ENCODE data around the gene PROM1. TPM values are rescaled to one million over a fixed set of nuclear protein-coding genes. Genes with fewer than 3 reads are reported as not detected.

Gene PROM1
- total RNA-seq, 1 experiment from 2014 or later: 65.1 TPM

DNA sequence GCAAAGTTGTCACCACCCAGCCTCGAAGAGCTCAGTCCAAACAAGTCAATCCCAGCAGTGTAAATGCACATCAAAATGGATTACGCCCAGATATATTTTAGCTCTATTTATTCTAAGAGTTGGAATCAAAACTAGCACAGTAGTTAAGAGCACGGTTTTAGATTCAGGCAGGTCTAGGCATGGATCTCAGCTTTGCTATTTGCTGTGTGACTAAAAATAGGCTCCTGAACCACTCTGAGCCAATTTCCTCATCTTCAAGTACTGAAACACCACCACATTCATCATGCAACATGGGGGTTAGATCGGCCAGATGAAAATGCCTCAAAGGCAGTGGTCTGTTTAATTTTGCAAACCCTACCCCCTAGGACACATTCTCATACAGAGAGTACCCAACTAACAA, 65.0 kb downstream of the PROM1 start (continued):
- TF ChIP-seq, protein P1, sequence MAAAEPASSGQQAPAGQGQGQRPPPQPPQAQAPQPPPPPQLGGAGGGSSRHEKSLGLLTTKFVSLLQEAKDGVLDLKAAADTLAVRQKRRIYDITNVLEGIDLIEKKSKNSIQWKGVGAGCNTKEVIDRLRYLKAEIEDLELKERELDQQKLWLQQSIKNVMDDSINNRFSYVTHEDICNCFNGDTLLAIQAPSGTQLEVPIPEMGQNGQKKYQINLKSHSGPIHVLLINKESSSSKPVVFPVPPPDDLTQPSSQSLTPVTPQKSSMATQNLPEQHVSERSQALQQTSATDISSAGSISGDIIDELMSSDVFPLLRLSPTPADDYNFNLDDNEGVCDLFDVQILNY (CRISPR knock-in tag; IDR thresholded peaks at IDR 0.05): no peak
- TF ChIP-seq, protein P2, sequence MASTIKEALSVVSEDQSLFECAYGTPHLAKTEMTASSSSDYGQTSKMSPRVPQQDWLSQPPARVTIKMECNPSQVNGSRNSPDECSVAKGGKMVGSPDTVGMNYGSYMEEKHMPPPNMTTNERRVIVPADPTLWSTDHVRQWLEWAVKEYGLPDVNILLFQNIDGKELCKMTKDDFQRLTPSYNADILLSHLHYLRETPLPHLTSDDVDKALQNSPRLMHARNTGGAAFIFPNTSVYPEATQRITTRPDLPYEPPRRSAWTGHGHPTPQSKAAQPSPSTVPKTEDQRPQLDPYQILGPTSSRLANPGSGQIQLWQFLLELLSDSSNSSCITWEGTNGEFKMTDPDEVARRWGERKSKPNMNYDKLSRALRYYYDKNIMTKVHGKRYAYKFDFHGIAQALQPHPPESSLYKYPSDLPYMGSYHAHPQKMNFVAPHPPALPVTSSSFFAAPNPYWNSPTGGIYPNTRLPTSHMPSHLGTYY (CRISPR knock-in tag; IDR thresholded peaks at IDR 0.05): no peak

DNA sequence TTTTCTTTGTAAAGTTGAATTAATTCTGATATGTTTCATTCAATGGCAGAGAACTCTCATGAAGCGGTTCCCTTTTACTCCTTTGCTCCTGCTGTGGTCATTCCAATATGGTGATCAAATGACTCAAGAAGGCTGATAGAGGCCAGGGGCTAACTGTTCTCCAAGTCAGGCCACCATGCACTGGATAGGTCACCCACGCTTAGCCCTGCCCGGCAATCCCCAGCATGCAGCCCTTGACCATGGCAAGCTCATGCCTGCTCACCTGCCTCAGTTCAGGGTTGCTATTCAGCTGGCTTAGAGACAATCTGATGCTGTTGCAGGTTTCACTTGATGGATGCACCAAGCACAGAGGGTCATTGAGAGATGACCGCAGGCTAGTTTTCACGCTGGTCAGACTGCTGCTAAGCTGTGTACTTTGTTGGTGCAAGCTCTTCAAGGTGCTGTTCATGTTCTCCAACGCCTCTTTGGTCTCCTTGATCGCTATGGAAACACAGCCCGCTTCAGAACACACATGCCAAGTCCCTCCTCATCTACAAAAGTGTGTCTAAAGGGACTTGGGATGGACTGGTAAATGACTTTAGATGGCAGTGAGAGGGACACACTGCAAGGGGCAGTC, 65.7 kb downstream of the PROM1 start:
- ATAC-seq: no peak
- H3K4me3 Mint-ChIP-seq: no peak overlapping the region
- H3K4me1 Mint-ChIP-seq: no peaks in the 10 kb centered on the region
- no peaks in the 10 kb centered on the region for H3K27me3 Mint-ChIP-seq (ENCODE audit: low read depth)
- H3K9me3 Mint-ChIP-seq: no peaks in the 10 kb centered on the region
- TF ChIP-seq, protein P3, sequence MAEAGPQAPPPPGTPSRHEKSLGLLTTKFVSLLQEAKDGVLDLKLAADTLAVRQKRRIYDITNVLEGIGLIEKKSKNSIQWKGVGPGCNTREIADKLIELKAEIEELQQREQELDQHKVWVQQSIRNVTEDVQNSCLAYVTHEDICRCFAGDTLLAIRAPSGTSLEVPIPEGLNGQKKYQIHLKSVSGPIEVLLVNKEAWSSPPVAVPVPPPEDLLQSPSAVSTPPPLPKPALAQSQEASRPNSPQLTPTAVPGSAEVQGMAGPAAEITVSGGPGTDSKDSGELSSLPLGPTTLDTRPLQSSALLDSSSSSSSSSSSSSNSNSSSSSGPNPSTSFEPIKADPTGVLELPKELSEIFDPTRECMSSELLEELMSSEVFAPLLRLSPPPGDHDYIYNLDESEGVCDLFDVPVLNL (CRISPR knock-in tag; IDR thresholded peaks at IDR 0.05; ENCODE audit: borderline replicate concordance, low read depth): no peak
- TF ChIP-seq FOXJ3 (CRISPR knock-in tag; IDR thresholded peaks at IDR 0.05; ENCODE audit: borderline replicate concordance): no peak
- TF ChIP-seq CBFB (CRISPR knock-in tag; IDR thresholded peaks at IDR 0.05; ENCODE audit: low read depth): no peak
- DNase-seq (ENCODE audit: low spot score): no peak
- POLR2A ChIA-PET: no interaction called here
- H3K27ac Mint-ChIP-seq: no peak overlapping the region
- peaks cover 54% of the 10 kb centered on the region for H3K36me3 Mint-ChIP-seq
- CTCF ChIA-PET: interaction anchor here (1.4 to 1.6 kb wide), 3 partner anchors 11 to 247 kb away, joined by 3 read pairs; no protein-coding TSS in a partner anchor

DNA sequence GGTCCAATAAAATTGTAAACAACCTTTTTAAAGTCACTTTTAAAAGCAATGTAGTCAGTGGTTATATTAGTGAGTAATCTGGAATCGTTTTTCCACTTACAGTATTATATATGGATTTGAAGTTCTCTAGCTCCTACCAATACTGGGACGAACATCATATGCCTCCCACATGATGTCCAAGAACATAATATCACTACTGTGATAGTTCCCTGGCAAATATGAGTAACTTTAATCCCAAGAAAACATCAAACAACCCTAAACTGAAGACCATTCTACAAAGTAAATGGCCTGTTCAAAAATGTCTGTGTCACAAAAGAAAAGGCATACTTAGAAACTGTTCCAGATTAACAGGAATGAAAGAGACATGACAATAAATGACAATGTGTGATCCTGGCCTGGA, 67.3 kb downstream of the PROM1 start:
- DNase-seq (ENCODE audit: low spot score): no peak
- H3K27ac Mint-ChIP-seq: no peak overlapping the region
- no peaks in the 10 kb centered on the region for H3K9me3 Mint-ChIP-seq
- CTCF ChIA-PET: no interaction called here
- ATAC-seq: no peak
- TF ChIP-seq ZNF671 (CRISPR knock-in tag; IDR thresholded peaks at IDR 0.05): no peak
- TF ChIP-seq NFATC4 (CRISPR knock-in tag; IDR thresholded peaks at IDR 0.05): no peak
- TF ChIP-seq PRRX2 (CRISPR knock-in tag; IDR thresholded peaks at IDR 0.05): no peak
- TF ChIP-seq IRF2 (CRISPR knock-in tag; IDR thresholded peaks at IDR 0.05; ENCODE audit: borderline replicate concordance, low read depth): no peak
- TF ChIP-seq, protein P4, sequence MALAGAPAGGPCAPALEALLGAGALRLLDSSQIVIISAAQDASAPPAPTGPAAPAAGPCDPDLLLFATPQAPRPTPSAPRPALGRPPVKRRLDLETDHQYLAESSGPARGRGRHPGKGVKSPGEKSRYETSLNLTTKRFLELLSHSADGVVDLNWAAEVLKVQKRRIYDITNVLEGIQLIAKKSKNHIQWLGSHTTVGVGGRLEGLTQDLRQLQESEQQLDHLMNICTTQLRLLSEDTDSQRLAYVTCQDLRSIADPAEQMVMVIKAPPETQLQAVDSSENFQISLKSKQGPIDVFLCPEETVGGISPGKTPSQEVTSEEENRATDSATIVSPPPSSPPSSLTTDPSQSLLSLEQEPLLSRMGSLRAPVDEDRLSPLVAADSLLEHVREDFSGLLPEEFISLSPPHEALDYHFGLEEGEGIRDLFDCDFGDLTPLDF (CRISPR knock-in tag; IDR thresholded peaks at IDR 0.05): no peak
- TF ChIP-seq, protein P5, sequence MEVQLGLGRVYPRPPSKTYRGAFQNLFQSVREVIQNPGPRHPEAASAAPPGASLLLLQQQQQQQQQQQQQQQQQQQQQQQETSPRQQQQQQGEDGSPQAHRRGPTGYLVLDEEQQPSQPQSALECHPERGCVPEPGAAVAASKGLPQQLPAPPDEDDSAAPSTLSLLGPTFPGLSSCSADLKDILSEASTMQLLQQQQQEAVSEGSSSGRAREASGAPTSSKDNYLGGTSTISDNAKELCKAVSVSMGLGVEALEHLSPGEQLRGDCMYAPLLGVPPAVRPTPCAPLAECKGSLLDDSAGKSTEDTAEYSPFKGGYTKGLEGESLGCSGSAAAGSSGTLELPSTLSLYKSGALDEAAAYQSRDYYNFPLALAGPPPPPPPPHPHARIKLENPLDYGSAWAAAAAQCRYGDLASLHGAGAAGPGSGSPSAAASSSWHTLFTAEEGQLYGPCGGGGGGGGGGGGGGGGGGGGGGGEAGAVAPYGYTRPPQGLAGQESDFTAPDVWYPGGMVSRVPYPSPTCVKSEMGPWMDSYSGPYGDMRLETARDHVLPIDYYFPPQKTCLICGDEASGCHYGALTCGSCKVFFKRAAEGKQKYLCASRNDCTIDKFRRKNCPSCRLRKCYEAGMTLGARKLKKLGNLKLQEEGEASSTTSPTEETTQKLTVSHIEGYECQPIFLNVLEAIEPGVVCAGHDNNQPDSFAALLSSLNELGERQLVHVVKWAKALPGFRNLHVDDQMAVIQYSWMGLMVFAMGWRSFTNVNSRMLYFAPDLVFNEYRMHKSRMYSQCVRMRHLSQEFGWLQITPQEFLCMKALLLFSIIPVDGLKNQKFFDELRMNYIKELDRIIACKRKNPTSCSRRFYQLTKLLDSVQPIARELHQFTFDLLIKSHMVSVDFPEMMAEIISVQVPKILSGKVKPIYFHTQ (CRISPR knock-in tag; IDR thresholded peaks at IDR 0.05): no peak
- TF ChIP-seq, protein P6, sequence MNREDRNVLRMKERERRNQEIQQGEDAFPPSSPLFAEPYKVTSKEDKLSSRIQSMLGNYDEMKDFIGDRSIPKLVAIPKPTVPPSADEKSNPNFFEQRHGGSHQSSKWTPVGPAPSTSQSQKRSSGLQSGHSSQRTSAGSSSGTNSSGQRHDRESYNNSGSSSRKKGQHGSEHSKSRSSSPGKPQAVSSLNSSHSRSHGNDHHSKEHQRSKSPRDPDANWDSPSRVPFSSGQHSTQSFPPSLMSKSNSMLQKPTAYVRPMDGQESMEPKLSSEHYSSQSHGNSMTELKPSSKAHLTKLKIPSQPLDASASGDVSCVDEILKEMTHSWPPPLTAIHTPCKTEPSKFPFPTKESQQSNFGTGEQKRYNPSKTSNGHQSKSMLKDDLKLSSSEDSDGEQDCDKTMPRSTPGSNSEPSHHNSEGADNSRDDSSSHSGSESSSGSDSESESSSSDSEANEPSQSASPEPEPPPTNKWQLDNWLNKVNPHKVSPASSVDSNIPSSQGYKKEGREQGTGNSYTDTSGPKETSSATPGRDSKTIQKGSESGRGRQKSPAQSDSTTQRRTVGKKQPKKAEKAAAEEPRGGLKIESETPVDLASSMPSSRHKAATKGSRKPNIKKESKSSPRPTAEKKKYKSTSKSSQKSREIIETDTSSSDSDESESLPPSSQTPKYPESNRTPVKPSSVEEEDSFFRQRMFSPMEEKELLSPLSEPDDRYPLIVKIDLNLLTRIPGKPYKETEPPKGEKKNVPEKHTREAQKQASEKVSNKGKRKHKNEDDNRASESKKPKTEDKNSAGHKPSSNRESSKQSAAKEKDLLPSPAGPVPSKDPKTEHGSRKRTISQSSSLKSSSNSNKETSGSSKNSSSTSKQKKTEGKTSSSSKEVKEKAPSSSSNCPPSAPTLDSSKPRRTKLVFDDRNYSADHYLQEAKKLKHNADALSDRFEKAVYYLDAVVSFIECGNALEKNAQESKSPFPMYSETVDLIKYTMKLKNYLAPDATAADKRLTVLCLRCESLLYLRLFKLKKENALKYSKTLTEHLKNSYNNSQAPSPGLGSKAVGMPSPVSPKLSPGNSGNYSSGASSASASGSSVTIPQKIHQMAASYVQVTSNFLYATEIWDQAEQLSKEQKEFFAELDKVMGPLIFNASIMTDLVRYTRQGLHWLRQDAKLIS (CRISPR knock-in tag; IDR thresholded peaks at IDR 0.05; ENCODE audit: borderline replicate concordance): no peak
- TF ChIP-seq, protein P7, sequence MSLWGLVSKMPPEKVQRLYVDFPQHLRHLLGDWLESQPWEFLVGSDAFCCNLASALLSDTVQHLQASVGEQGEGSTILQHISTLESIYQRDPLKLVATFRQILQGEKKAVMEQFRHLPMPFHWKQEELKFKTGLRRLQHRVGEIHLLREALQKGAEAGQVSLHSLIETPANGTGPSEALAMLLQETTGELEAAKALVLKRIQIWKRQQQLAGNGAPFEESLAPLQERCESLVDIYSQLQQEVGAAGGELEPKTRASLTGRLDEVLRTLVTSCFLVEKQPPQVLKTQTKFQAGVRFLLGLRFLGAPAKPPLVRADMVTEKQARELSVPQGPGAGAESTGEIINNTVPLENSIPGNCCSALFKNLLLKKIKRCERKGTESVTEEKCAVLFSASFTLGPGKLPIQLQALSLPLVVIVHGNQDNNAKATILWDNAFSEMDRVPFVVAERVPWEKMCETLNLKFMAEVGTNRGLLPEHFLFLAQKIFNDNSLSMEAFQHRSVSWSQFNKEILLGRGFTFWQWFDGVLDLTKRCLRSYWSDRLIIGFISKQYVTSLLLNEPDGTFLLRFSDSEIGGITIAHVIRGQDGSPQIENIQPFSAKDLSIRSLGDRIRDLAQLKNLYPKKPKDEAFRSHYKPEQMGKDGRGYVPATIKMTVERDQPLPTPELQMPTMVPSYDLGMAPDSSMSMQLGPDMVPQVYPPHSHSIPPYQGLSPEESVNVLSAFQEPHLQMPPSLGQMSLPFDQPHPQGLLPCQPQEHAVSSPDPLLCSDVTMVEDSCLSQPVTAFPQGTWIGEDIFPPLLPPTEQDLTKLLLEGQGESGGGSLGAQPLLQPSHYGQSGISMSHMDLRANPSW (CRISPR knock-in tag; conservative IDR thresholded peaks at IDR 0.05; ENCODE audit: low read depth): no peak
- no peak for TF ChIP-seq GTF2I (CRISPR knock-in tag; conservative IDR thresholded peaks at IDR 0.05)
- no peak for TF ChIP-seq CREM (CRISPR knock-in tag; IDR thresholded peaks at IDR 0.05)
- POLR2A ChIA-PET: no interaction called here
- no peak overlapping the region for H3K4me3 Mint-ChIP-seq
- no peaks in the 10 kb centered on the region for H3K4me1 Mint-ChIP-seq
- H3K27me3 Mint-ChIP-seq (ENCODE audit: low read depth): no peaks in the 10 kb centered on the region
- peaks cover 52% of the 10 kb centered on the region for H3K36me3 Mint-ChIP-seq
